CD4-positive, CD25-positive, alpha-beta regulatory T cell (primary cell): ENCODE measurements around the gene GABBR1. TPM values are rescaled to one million over a fixed set of nuclear protein-coding genes. Genes with fewer than 3 reads are reported as not detected.
A peak's percentile ranks its signal among the peaks of the same experiment; 100 is the strongest.

Source experiments
- ATAC-seq, 2 donors: fragments of 150-1000 bp; cut with Tn5 transposase; one replicate each; pipeline ENCODE4 v1.10.0; 2021; ENCODE audit warnings: low read depth in 2 of 2, moderate number of reproducible peaks in 2 of 2, moderate library complexity in 1 of 2
- DNase-seq, 3 donors: peaks; one replicate each; pipeline versions ENCODE4 v3.0.0 to v3.0.0-alpha.2; 2012 to 2022; ENCODE audit warnings: mixed read lengths in 1 of 3
- H3K27ac ChIP-seq: one replicate; pipeline ENCODE4 v1.7.0; 2013; ENCODE audit warnings: mild to moderate bottlenecking, low read length; ENCODE audit not compliant: insufficient read depth, poor library complexity, severe bottlenecking
- H3K27me3 ChIP-seq: one replicate; pipeline ENCODE4 v1.7.0; 2013; ENCODE audit warnings: low read length; ENCODE audit not compliant: control insufficient read depth, insufficient read depth
- H3K36me3 ChIP-seq: one replicate; pipeline ENCODE4 v1.7.0; 2013; ENCODE audit warnings: mild to moderate bottlenecking, low read length, moderate library complexity; ENCODE audit not compliant: control insufficient read depth, insufficient read depth
- H3K4me1 ChIP-seq: 2 replicates; pipeline ENCODE4 v1.7.0; 2013; ENCODE audit warnings: mild to moderate bottlenecking, low read length; ENCODE audit not compliant: insufficient read depth, control insufficient read depth, poor library complexity, severe bottlenecking
- H3K4me3 ChIP-seq: one replicate; pipeline ENCODE4 v1.7.0; 2013; ENCODE audit warnings: low read depth, mild to moderate bottlenecking, low read length, moderate library complexity
- H3K9me3 ChIP-seq, 2 experiments: 1 replicate in 1 of 2; 2 replicates in 1 of 2; pipeline ENCODE4 v1.7.0; 2013; ENCODE audit warnings: low read length in 2 of 2, mild to moderate bottlenecking in 1 of 2, moderate library complexity in 1 of 2; ENCODE audit not compliant: control insufficient read depth in 2 of 2
- H3K27ac Mint-ChIP-seq, 3 donors: one replicate each; pipeline ENCODE4 v1.8.0; 2020 to 2022; ENCODE audit warnings: mild to moderate bottlenecking in 3 of 3, mixed read lengths in 3 of 3, moderate library complexity in 2 of 3
- H3K27me3 Mint-ChIP-seq: one replicate; pipeline ENCODE4 v1.8.0; 2022; ENCODE audit warnings: mild to moderate bottlenecking, mixed read lengths
- H3K36me3 Mint-ChIP-seq: one replicate; pipeline ENCODE4 v1.8.0; 2020; ENCODE audit warnings: mixed read lengths
- H3K4me1 Mint-ChIP-seq, 4 donors: one replicate each; pipeline ENCODE4 v1.8.0; 2020 to 2022; ENCODE audit warnings: mixed read lengths in 4 of 4, mild to moderate bottlenecking in 1 of 4
- H3K4me3 Mint-ChIP-seq, 4 donors: one replicate each; pipeline ENCODE4 v1.8.0; 2020 to 2022; ENCODE audit warnings: mild to moderate bottlenecking in 4 of 4, mixed read lengths in 4 of 4, moderate library complexity in 3 of 4
- H3K9me3 Mint-ChIP-seq, 7 donors: one replicate each; pipeline ENCODE4 v1.8.0; 2020 to 2022; ENCODE audit warnings: mixed read lengths in 7 of 7, mild to moderate bottlenecking in 3 of 7, moderate library complexity in 2 of 7
- polyA plus RNA-seq, 4 donors: library from polyadenylated mRNA; unstranded; fragments of 300-500 nt; fragmentation: Illumina TruSeq; gene quantifications; one replicate each; pipeline ENCODE4 v1.2.3, GENCODE V29; 2021
- total RNA-seq: library from RNA; stranded (reverse); gene quantifications from one replicate; pipeline ENCODE4 v1.2.3, GENCODE V29; 2022

Gene GABBR1
- total and polyA plus RNA-seq, 5 donors from 2014 or later, result 0.60 to 56.3 (median 1.7) TPM

GRCh38 chr6:29610540-29610939 is 22.4 kb downstream of the GABBR1 start:
- Mint-ChIP-seq H3K36me3 (peaks cover 70% of the 10 kb centered on the region), H3K4me3 (no peak overlapping the region), H3K27ac (peak overlapping the region in 1 of 3 donors; percentile 4), H3K9me3 (no peaks in the 10 kb centered on the region), H3K27me3 (no peaks in the 10 kb centered on the region), H3K4me1 (no peaks in the 10 kb centered on the region)
- Histone ChIP-seq H3K4me1 (no peaks in the 10 kb centered on the region), H3K9me3 (no peaks in the 10 kb centered on the region), H3K4me3 (no peak overlapping the region), H3K36me3 (peaks cover 19% of the 10 kb centered on the region), H3K27ac (no peak overlapping the region), H3K27me3 (no peaks in the 10 kb centered on the region)
- ATAC-seq, result no peak
- DNase-seq, result no peak

GRCh38 chr6:29608131-29608530 is 24.9 kb downstream of the GABBR1 start:
- no peak overlapping the region for H3K27ac ChIP-seq
- DNase-seq (no peak), ATAC-seq (no peak)
- Mint-ChIP-seq H3K9me3 (no peaks in the 10 kb centered on the region), H3K27ac (no peak overlapping the region), H3K4me1 (no peaks in the 10 kb centered on the region), H3K4me3 (no peak overlapping the region), H3K27me3 (no peaks in the 10 kb centered on the region), H3K36me3 (peaks cover 73% of the 10 kb centered on the region)
- no peaks in the 10 kb centered on the region for H3K4me1 ChIP-seq
- H3K4me3 ChIP-seq, result no peak overlapping the region
- H3K36me3 ChIP-seq, result peaks cover 13% of the 10 kb centered on the region
- H3K27me3 ChIP-seq, result no peaks in the 10 kb centered on the region
- H3K9me3 ChIP-seq, result no peaks in the 10 kb centered on the region

- ATAC-seq (no peak), DNase-seq (no peak)
- Mint-ChIP-seq H3K27me3 (no peaks in the 10 kb centered on the region), H3K27ac (peak overlapping the region in 1 of 3 donors; percentile 28), H3K4me1 (peaks cover 0 to 2% (median 0%) of the 10 kb centered on the region in 4 donors), H3K36me3 (peaks cover 62% of the 10 kb centered on the region), H3K4me3 (peak overlapping the region in 1 of 4 donors; percentile 55), H3K9me3 (no peaks in the 10 kb centered on the region)
- Histone ChIP-seq H3K36me3 (peaks cover 7% of the 10 kb centered on the region), H3K4me1 (no peaks in the 10 kb centered on the region), H3K4me3 (no peak overlapping the region), H3K9me3 (no peaks in the 10 kb centered on the region), H3K27me3 (no peaks in the 10 kb centered on the region), H3K27ac (no peak overlapping the region)
Observed at GRCh38 chr6:29603930-29604329, 29.1 kb downstream of the GABBR1 start.

GRCh38 chr6:29603456-29603855 is 29.5 kb downstream of the GABBR1 start:
- Histone ChIP-seq H3K4me1 (no peaks in the 10 kb centered on the region), H3K9me3 (no peaks in the 10 kb centered on the region), H3K36me3 (peaks cover 7% of the 10 kb centered on the region), H3K27me3 (no peaks in the 10 kb centered on the region), H3K27ac (no peak overlapping the region), H3K4me3 (no peak overlapping the region)
- H3K4me1 Mint-ChIP-seq, result peaks cover 0 to 2% (median 0%) of the 10 kb centered on the region in 4 donors
- H3K9me3 Mint-ChIP-seq, result no peaks in the 10 kb centered on the region
- ATAC-seq (no peak), DNase-seq (no peak)
- H3K36me3 Mint-ChIP-seq, result peaks cover 58% of the 10 kb centered on the region
- no peak overlapping the region for H3K27ac Mint-ChIP-seq
- H3K27me3 Mint-ChIP-seq, result no peaks in the 10 kb centered on the region
- no peak overlapping the region for H3K4me3 Mint-ChIP-seq

- Histone ChIP-seq H3K9me3 (no peaks in the 10 kb centered on the region), H3K4me1 (no peaks in the 10 kb centered on the region), H3K4me3 (no peak overlapping the region), H3K36me3 (peaks cover 7% of the 10 kb centered on the region), H3K27ac (no peak overlapping the region), H3K27me3 (no peaks in the 10 kb centered on the region)
- no peak overlapping the region for H3K27ac Mint-ChIP-seq
- H3K4me1 Mint-ChIP-seq, result peaks cover 0 to 2% (median 0%) of the 10 kb centered on the region in 4 donors
- no peak for ATAC-seq
- H3K27me3 Mint-ChIP-seq, result no peaks in the 10 kb centered on the region
- no peak overlapping the region for H3K4me3 Mint-ChIP-seq
- no peaks in the 10 kb centered on the region for H3K9me3 Mint-ChIP-seq
- peak in 1 of 3 donors; percentile 24 for DNase-seq
- peaks cover 51% of the 10 kb centered on the region for H3K36me3 Mint-ChIP-seq
Observed at GRCh38 chr6:29602564-29603361, 30.2 kb downstream of the GABBR1 start.

GRCh38 chr6:29598172-29598747 is 34.7 kb downstream of the GABBR1 start:
- Histone ChIP-seq H3K36me3 (no peaks in the 10 kb centered on the region), H3K27me3 (no peaks in the 10 kb centered on the region), H3K4me1 (no peaks in the 10 kb centered on the region), H3K9me3 (no peaks in the 10 kb centered on the region), H3K4me3 (no peak overlapping the region), H3K27ac (no peak overlapping the region)
- DNase-seq, result no peak
- Mint-ChIP-seq H3K36me3 (peaks cover 15% of the 10 kb centered on the region), H3K27ac (no peak overlapping the region), H3K27me3 (peaks cover 6% of the 10 kb centered on the region), H3K9me3 (no peaks in the 10 kb centered on the region), H3K4me3 (no peak overlapping the region), H3K4me1 (peaks cover 0 to 2% (median 0%) of the 10 kb centered on the region in 4 donors)
- ATAC-seq, result no peak

- Mint-ChIP-seq H3K27ac (no peak overlapping the region), H3K9me3 (no peaks in the 10 kb centered on the region), H3K4me3 (no peak overlapping the region), H3K4me1 (no peaks in the 10 kb centered on the region), H3K27me3 (peaks cover 6% of the 10 kb centered on the region), H3K36me3 (peaks cover 8% of the 10 kb centered on the region)
- no peaks in the 10 kb centered on the region for H3K9me3 ChIP-seq
- no peak overlapping the region for H3K27ac ChIP-seq
- no peaks in the 10 kb centered on the region for H3K4me1 ChIP-seq
- ATAC-seq, result no peak
- no peak overlapping the region for H3K4me3 ChIP-seq
- DNase-seq, result no peak
- no peaks in the 10 kb centered on the region for H3K27me3 ChIP-seq
- no peaks in the 10 kb centered on the region for H3K36me3 ChIP-seq
Observed at GRCh38 chr6:29597184-29597583, 35.8 kb downstream of the GABBR1 start.
